Measurements from ENCODE around the gene PHACTR1. TPM values are rescaled to one million over a fixed set of nuclear protein-coding genes. Genes with fewer than 3 reads are reported as not detected.

Gene PHACTR1
- polyA plus RNA-seq, 1 of the 3 experiments (the other 2 are of a cell fraction), result 0.12 TPM

GRCh38 chr6:12995419-12995818, 278.9 kb downstream of the PHACTR1 start:
- no peaks in the 10 kb centered on the region for H3K36me3 ChIP-seq (replicated peaks in 1 of 2; ENCODE audit: control insufficient read depth in 1 of 2, insufficient read depth in 2 of 2, low read length in 1 of 2)
- TF ChIP-seq MEF2A (IDR thresholded peaks at IDR 0.05; ENCODE audit: borderline replicate concordance, low read depth) (no peak), IRF3 (IDR thresholded peaks at IDR 0.05; ENCODE audit: low read depth, low read length) (no peak), TAF1 (IDR thresholded peaks at IDR 0.05; ENCODE audit: borderline replicate concordance, low read depth, low read length) (no peak), TCF12 (IDR thresholded peaks at IDR 0.05) (no peak), RCOR1 (IDR thresholded peaks at IDR 0.05; ENCODE audit: low read length) (no peak), RAD21 (IDR thresholded peaks at IDR 0.05; ENCODE audit: low read length) (no peak)
- no peaks in the 10 kb centered on the region for H4K20me1 ChIP-seq (ENCODE audit: insufficient read depth)
- H3K9me2 ChIP-seq, result no peaks in the 10 kb centered on the region
- no peak overlapping the region for H3K27ac ChIP-seq (ENCODE audit: low read depth in 2 of 2, low read length in 1 of 2)
- H3K27me3 ChIP-seq (ENCODE audit: insufficient read depth), result no peaks in the 10 kb centered on the region
- H2AFZ ChIP-seq (ENCODE audit: low read depth), result no peak overlapping the region
- POLR2A ChIA-PET, result no interaction called here
- no peaks in the 10 kb centered on the region for H3F3A ChIP-seq (replicated peaks; ENCODE audit: insufficient read depth)
- H3K9ac ChIP-seq, result no peak overlapping the region
- H3K4me2 ChIP-seq, result no peak overlapping the region
- 61% methylated on average over 4 of the region's 4 CpGs for WGBS (ENCODE audit: low lambda C conversion rate)
- no peaks in the 10 kb centered on the region for H3K9me3 ChIP-seq
- no peak overlapping the region for H3K4me3 ChIP-seq (ENCODE audit: low read depth in 2 of 2, low read length in 1 of 2)
- CTCF ChIA-PET, result no interaction called here
- H3K79me2 ChIP-seq (ENCODE audit: insufficient read depth), result no peaks in the 10 kb centered on the region
- DNase-seq, result no peak
- no peaks in the 10 kb centered on the region for H3K4me1 ChIP-seq (ENCODE audit: control insufficient read depth in 1 of 2, insufficient read depth in 2 of 2, low read depth in 1 of 2, low read length in 1 of 2)

GRCh38 chr6:13000537-13000936, 284.0 kb downstream of the PHACTR1 start:
- H2AFZ ChIP-seq (ENCODE audit: low read depth), result no peak overlapping the region
- H3K4me3 ChIP-seq (ENCODE audit: low read depth in 2 of 2, low read length in 1 of 2), result no peak overlapping the region
- no peaks in the 10 kb centered on the region for H3F3A ChIP-seq (replicated peaks; ENCODE audit: insufficient read depth)
- CTCF ChIA-PET, result interaction anchor here (1.3 kb wide), 1 partner anchor 89 kb away, joined by 5 read pairs; no protein-coding TSS in a partner anchor
- no peaks in the 10 kb centered on the region for H4K20me1 ChIP-seq (ENCODE audit: insufficient read depth)
- H3K9me3 ChIP-seq, result no peaks in the 10 kb centered on the region
- no peak overlapping the region for H3K4me2 ChIP-seq
- no peak for TF ChIP-seq TEAD4 (IDR thresholded peaks at IDR 0.05; ENCODE audit: borderline replicate concordance, insufficient read depth)
- no peak for TF ChIP-seq MEF2A (IDR thresholded peaks at IDR 0.05; ENCODE audit: borderline replicate concordance, low read depth)
- no peak for TF ChIP-seq TCF12 (IDR thresholded peaks at IDR 0.05)
- TF ChIP-seq ZBTB33 (IDR thresholded peaks at IDR 0.05; ENCODE audit: borderline replicate concordance, low read depth), result no peak
- TF ChIP-seq EZH2phosphoT487 (IDR thresholded peaks at IDR 0.05; ENCODE audit: borderline replicate concordance, low read depth), result no peak
- no peak for TF ChIP-seq SMC3 (IDR thresholded peaks at IDR 0.05; ENCODE audit: low read depth, low read length)
- TF ChIP-seq RXRA (IDR thresholded peaks at IDR 0.05; ENCODE audit: borderline replicate concordance, low read depth), result no peak
- TF ChIP-seq RFX5 (IDR thresholded peaks at IDR 0.05; ENCODE audit: low read length), result no peak
- TF ChIP-seq SIN3A (IDR thresholded peaks at IDR 0.05; ENCODE audit: borderline replicate concordance, low read depth, low read length), result no peak
- peaks cover 0 to 4% of the 10 kb centered on the region in 2 experiments; a peak in 2 of 4 replicates for H3K4me1 ChIP-seq (ENCODE audit: control insufficient read depth in 1 of 2, insufficient read depth in 2 of 2, low read depth in 1 of 2, low read length in 1 of 2)
- H3K27me3 ChIP-seq (ENCODE audit: insufficient read depth), result no peaks in the 10 kb centered on the region
- H3K9ac ChIP-seq, result no peak overlapping the region
- no peak overlapping the region for H3K27ac ChIP-seq (ENCODE audit: low read depth in 2 of 2, low read length in 1 of 2)
- H3K9me2 ChIP-seq, result no peaks in the 10 kb centered on the region
- no peaks in the 10 kb centered on the region for H3K79me2 ChIP-seq (ENCODE audit: insufficient read depth)
- DNase-seq, result no peak
- H3K36me3 ChIP-seq (replicated peaks in 1 of 2; ENCODE audit: control insufficient read depth in 1 of 2, insufficient read depth in 2 of 2, low read length in 1 of 2), result no peaks in the 10 kb centered on the region
- POLR2A ChIA-PET, result no interaction called here

All from SK-N-SH (cell line).